ENCODE results near the gene RWDD1.
"Not testable (repeated sequence)": the region's sequence is repeated elsewhere in the genome, so short reads cannot be mapped to it uniquely, and the experiment has no call there.

DNA sequence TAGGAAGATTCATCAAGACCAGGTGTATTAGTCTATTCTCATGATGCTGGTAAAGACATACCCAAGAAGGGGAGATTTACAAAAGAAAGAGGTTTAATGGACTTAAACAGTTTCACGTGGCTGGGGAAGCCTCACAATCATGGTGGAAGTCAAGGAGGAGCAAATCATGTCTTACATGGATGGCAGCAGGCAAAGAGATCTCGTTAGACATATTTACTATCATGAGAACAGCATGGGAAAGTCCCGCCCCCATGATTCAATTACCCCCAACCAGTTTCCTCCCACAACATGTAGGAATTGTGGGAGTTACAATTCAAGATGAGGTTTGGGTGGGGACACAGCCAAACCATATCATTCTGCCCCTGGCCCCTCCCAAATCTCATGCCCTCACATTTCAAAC lies 32.6 kb downstream of the RWDD1 start:
- TF ChIP-seq, protein P1, sequence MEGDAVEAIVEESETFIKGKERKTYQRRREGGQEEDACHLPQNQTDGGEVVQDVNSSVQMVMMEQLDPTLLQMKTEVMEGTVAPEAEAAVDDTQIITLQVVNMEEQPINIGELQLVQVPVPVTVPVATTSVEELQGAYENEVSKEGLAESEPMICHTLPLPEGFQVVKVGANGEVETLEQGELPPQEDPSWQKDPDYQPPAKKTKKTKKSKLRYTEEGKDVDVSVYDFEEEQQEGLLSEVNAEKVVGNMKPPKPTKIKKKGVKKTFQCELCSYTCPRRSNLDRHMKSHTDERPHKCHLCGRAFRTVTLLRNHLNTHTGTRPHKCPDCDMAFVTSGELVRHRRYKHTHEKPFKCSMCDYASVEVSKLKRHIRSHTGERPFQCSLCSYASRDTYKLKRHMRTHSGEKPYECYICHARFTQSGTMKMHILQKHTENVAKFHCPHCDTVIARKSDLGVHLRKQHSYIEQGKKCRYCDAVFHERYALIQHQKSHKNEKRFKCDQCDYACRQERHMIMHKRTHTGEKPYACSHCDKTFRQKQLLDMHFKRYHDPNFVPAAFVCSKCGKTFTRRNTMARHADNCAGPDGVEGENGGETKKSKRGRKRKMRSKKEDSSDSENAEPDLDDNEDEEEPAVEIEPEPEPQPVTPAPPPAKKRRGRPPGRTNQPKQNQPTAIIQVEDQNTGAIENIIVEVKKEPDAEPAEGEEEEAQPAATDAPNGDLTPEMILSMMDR (IDR thresholded peaks at IDR 0.05 in 8 of 11, conservative IDR thresholded peaks at IDR 0.05 in 3 of 11): not testable (repeated sequence)
- not testable (repeated sequence) for TF ChIP-seq POLR2A, POLR2AphosphoS5 (IDR thresholded peaks at IDR 0.05)
